GM18517 (cell line): ENCODE data around the gene SDHA.

ENCODE experiments used
- ATAC-seq: cut with Tn5 transposase; IDR thresholded peaks from one replicate; pipeline ENCODE4 v1.9.1; 2021; ENCODE audit warnings: mild to moderate bottlenecking, moderate library complexity; ENCODE audit not compliant: unreplicated experiment

The SDHA gene

GRCh38 chr5:185095-186070 is 32.7 kb upstream of the SDHA start:
- no peak for ATAC-seq

- no peak for ATAC-seq
Measured at GRCh38 chr5:186091-187041, 31.8 kb upstream of the SDHA start.

- no peak for ATAC-seq
Measured at GRCh38 chr5:187042-187431, 31.1 kb upstream of the SDHA start.

- ATAC-seq, result no peak
Measured at GRCh38 chr5:187617-188451, 30.3 kb upstream of the SDHA start.

- ATAC-seq, result peak; percentile 76
Measured at GRCh38 chr5:188488-189481, 29.3 kb upstream of the SDHA start.

GRCh38 chr5:189486-189885 is 28.6 kb upstream of the SDHA start:
- no peak for ATAC-seq

- no peak for ATAC-seq
Measured at GRCh38 chr5:189976-190365, 28.1 kb upstream of the SDHA start.

- peak; percentile 55 for ATAC-seq
Measured at GRCh38 chr5:190366-191035, 27.6 kb upstream of the SDHA start.

- ATAC-seq, result peak; percentile 52
Measured at GRCh38 chr5:191036-191948, 26.8 kb upstream of the SDHA start, which contains the start of gene LRRC14B. LRRC14B (plus strand) TSS chr5:191495; CDS start chr5:191539, 44 bp downstream.

GRCh38 chr5:191949-192690 is 26.0 kb upstream of the SDHA start:
- no peak for ATAC-seq

GRCh38 chr5:192691-192969 is 25.5 kb upstream of the SDHA start:
- ATAC-seq, result no peak

GRCh38 chr5:192970-193831 is 24.9 kb upstream of the SDHA start:
- ATAC-seq, result no peak

GRCh38 chr5:194102-194501 is 24.0 kb upstream of the SDHA start:
- no peak for ATAC-seq

GRCh38 chr5:194603-195209 is 23.4 kb upstream of the SDHA start:
- no peak for ATAC-seq

- no peak for ATAC-seq
Measured at GRCh38 chr5:195401-196160, 22.5 kb upstream of the SDHA start.
